Activated T-cell treated with anti-CD3 and anti-CD28 coated beads, Interleukin-2, amount 50 U/mL, for 48 hours (primary cell): ENCODE measurements around the gene KCTD4.

ENCODE experiments used
- DNase-seq, 2 experiments: peaks; one replicate each; pipeline ENCODE4 v3.0.0-alpha.2; 2020

The KCTD4 gene

GRCh38 chr13:45168555-45168930 is 32.3 kb downstream of the KCTD4 start:
- DNase-seq = no peak

GRCh38 chr13:45167611-45168554 is 33.0 kb downstream of the KCTD4 start:
- DNase-seq = no peak

DNA sequence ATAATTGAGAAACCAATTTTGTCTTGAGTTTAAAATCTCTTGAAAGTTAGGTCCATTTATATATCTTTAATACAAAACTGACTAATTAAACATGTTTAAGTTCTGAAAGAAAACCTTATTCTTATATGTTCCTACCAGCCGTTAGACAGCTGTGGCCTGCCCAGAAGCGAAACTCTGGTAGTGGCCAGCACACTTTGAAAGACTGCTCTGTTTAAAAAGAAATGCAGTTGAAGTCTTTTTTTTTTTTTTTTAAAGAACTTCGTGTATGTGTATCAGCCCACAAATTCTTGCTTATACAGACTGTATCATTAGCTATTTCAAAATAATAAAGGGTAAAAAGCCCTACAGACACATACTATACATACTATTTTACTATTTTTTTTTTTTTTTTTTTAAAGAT is 34.0 kb downstream of the KCTD4 start:
- no peak for DNase-seq

DNA sequence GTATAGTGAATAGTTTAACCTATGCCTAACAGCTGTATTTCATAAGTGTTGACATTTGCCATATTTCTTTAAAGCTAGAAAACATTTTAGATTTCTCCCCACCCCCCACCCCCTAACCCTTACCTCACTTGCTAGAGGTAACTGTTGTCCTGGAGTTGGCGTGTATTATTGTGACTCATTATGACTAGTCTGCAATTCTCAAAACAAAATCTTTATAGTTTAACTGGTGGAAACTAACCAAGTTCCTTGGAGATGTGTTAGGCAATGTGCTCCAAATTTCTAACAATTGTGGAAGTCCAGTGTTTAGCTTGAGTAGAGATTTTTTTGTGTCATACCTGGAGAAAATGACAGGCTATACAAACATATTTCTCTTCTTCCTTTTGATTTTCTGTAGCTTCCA is 38.0 kb downstream of the KCTD4 start:
- DNase-seq = no peak

DNA sequence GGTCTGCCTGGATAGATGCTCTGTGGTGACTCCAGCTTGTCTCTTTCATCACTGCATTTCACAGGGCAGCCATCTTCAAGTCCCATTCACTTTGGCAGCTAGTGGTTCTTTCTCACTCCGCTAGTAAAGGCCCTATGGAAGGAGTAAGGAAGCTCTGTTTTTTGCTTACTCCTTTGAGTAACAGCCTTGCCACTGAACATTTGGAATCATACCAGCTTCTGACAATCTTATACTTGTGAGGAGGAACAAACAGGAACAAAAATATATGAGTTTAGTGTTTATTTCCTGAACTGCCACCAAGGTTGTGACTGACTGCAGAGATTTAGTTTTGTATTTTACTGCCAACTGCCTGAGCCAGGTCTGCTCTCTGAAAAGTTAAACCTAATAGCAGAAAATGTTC is 38.7 kb downstream of the KCTD4 start:
- no peak for DNase-seq

DNA sequence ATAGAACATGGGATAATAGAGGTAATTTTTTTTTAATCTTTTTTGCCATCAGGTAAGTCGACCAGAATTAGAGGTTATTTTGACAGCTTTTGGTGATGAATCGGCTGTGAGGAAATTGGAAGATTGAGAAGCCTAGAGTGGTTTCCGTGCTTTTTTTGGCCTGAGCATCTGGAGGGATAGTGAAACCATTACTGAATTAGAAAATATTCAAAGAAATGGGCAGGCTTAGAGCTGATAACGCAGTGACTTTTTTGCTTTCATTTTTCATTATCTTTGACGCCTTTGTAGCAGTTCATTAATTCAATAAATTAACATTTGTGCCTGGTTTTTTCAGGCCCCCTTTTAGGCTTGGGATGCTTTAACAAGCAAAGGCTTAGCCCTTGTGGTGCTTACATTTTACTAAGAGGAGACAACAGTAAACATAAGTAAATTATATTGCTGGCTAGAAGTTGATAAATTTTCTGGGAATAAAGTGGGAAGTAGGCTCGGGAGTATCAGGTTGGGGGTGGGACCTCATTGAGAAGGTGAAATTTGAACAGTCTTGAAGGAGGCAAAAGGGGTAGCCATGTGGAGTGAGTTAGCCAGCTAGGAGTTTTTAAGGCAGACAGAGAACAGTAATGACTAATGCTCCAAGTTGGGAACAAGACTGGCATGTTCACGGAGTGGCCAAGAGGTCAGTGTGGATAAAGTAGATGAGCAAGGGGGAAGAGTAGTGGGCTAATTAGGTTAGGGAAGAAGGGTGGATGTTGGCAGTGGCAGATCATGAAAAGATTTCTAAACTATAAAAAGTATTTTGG is 44.1 kb downstream of the KCTD4 start:
- DNase-seq = no peak

- DNase-seq = no peak
These were observed 50.9 kb downstream of the KCTD4 start for GRCh38 chr13:45149964-45150363.

DNA sequence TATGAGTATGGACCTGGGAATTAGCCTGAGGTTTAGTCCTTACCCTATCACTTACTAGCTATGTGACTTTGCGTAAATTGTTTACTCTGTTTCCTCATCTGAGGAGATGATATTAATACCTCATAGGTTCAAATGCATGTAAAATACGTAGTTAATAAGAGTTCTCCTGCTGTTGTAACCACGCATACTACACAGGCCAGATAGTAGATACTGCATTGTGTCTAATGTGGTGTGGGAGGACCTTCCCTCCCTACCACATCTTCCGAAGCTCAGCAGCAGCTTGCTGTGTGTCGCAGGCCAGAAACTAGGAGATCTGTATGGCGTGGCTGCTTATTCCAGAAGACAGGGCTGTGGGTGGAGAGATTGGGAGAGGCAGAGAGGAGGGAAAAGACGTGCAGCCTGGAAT is 57.5 kb downstream of the KCTD4 start:
- DNase-seq = no peak
